NCI-H226 (cell line): ENCODE data around the gene COPA.

Experiments
- DNase-seq: peaks from one replicate; pipeline ENCODE4 v3.0.0-alpha.2; 2015

Gene COPA

DNA sequence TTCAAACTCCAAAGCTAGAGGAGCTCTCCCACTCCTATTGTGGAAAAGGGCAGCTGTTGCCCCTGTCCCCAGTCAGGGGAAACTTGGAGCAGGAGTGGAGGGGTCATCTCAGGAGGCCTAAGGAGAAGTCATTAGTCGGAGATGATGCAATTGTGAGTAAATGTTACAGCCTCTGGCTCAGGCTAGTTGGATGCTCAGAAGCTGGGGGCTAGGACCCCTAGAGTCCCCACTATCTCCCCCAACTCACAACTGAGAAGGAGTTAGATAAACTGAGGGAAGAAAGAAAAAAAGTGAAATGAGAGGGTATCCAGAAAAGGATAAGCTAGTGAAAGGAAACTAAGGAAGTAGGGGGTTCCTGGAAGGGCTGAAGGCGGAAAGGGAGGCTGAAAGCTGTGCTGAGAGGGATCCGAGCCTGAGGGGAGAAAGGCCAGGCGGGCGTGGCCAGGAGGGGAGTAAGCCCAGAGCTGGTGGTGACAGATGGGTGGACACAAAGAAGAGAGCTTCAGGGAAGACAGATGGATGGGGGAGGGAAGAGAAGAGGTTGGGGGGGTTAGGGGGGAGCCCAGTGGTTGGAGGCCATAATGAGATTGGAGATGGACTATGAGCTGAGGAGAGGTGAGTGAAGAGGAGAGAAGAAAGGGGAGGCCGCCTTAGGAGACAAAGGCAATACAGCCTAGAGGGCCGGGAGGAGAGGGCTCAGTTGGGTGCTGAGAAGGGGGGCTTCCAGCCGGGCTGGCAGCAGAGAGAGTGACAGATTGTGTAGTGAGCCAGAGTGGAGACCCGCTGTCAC lies 19.3 kb upstream of the COPA start:
- DNase-seq = no peak

DNA sequence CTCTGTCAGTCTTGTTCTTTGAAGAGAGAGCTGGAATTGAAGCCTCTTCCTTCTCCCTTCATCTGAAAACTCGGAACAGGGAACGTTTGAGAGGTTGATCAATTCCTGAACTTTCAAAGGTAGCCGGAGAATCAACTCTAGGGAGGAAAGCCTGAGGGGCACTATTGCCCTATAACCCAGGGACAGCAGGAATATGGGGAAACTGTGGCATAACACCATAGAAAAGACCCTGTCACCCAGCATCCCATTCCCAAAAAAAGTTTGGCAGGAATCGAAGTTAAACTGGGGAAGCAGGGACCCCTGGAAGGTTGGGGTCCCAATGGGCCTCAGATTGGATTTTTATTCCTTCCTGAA lies 18.7 kb upstream of the COPA start:
- no peak for DNase-seq

DNA sequence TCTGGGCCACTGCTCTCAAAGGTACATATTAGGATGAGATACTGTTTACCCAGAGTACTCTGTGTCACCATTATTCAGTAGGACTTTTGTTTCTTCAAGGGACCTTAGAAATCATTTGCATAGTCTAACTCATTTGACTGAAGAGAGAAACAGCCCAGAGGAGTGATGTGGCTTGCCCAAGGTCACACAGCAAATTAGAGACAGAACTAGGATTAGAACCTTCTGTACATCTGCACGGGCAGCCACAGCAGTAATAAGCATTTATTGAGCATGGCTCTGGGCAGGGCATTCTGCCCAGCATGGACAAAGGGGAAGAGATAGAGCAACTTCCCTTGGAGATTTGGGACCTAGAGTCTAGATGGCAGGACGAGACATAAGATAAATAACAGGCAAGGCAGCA lies 18.1 kb upstream of the COPA start:
- DNase-seq = no peak

DNA sequence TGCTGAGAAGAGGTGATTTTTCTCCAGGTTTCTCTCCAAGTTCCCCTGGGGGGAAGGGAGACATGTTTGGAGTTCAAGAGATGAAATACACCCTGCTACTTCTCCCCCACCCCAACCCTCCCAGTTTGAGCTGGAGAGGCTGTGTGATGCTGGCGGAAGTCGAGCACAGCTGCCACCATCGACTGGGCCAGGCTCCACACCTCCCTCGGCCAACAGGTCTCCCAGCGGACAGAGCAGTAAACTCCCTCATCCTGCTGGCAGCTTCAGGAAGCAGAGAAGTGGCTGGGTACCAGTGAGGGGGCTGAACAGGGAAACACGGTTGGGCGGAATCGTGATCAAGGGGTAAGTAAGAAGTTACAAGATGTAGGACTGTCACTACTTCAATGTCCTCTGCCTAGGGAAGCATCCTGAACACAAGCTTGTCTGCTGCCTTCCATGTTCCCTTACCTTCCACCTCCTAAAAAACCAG lies 17.2 kb upstream of the COPA start:
- no peak for DNase-seq

DNA sequence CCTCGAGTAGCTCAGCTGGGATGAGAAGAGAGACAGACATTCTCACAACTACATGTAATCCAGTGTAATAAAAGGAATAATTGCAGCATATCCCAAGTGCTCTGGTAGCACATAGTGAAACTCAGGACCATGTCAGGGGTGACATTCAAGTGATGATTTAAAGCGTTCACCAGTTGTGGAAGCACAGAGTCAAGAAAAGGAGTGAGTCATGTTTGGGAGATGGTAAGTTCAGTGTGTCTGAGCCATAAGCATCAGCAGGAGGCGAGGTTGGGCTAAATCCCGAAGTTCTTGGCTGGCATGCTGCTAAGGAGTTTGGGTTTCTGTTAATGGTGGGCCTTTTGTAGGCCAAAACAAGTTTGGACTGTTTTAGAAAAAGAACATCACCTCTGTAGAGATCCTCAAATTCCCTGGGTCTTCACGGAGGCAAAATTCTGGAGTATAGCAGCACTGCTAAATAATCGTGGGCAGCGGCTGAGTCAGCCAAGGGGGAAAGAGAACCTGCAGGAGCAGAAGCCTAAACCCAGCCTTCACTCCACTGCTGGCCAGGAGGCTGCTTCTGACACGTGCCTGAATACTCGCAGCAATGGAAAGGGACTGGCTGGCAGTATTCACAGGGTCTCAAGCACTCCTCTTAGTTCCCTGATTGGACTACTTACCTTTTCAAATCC lies 16.6 kb upstream of the COPA start:
- no peak for DNase-seq

DNA sequence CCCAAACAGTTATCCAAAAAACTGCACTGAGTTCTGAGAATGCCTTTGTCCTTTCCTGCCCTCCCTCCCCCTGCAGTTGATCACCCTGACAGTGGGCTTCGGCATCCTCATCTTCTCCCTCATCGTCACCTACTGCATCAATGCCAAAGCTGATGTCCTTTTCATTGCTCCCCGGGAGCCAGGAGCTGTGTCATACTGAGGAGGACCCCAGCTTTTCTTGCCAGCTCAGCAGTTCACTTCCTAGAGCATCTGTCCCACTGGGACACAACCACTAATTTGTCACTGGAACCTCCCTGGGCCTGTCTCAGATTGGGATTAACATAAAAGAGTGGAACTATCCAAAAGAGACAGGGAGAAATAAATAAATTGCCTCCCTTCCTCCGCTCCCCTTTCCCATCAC lies 15.0 kb upstream of the COPA start:
- no peak for DNase-seq

DNA sequence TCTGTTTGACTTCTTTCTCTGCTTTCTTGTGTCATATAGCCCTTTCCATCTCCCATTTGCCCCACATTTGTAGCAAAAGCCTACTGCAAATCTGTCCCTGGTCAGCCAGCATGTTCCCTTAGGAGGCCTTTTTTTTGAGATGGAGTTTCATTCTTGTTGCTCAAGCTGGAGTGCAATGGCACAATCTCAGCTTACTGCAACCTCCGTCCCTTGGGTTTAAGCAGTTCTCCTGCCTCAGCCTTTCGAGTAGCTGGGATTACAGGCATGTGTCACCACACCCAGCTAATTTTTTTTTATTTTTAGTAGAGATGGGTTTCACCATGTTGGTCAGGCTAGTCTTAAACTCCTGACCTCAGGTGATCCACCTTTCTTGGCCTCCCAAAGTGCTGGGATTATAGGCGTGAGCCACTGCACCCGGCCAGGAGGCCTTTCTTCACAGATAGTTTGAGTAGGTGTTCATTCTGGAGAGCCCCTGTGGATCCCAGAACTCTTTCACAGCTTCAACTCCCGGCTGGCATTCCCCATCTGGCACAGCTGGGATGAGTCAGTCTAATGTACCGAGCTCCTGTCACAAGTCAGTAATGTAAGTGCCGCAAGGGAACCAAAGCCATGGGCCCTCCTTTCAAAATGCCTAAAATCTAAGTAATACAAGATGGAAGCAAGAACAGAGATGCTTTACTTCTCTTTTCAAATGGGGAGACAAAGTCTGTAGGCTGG lies 14.4 kb upstream of the COPA start:
- DNase-seq = no peak

DNA sequence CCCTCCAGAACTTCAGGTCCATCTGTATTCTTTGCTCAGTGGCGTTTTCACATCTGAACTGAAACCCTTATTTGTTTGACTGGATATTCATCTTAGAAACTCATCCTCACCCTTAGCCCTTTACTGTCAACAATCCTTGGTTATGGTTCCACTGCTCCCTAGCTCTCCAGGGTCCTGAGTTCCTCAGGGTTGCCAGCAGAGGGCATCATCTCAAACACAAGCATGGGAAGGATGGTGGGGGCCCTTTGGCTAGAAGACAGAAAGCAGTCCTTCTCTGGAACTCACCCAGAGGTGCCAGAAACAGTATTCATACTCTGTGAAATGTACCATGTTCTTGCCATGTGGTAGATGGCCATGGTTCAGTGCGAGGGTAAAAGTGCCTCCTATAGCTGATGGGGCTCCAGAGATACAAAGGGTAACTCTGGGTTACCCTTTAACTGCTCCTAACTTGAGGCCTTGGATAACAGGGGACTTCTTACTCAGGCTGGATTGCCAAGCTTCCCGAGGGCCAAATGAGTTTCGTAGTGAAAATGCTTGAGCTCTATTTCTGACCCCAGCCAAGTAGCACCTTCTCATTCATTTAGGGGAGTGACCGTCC lies 11.4 kb upstream of the COPA start:
- DNase-seq = no peak

DNA sequence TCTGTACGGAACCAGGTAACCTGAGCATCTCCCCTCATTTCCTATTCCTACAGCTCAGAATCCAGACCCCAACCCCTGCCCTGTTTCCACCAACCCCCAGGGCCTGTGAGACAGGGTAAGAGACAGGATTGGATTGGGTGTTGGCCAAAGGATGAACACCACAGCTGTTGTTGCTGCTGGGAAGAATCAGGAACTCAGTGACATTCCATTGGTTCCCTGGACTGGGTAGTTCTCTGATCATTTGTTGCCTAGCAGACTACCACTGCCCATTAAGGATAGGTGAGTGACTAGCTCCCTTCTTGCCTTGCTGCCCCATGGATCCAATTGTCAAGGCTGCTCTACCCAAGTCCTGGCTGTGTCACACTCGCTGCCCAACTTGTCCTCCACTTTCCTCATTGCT lies 10.2 kb upstream of the COPA start:
- DNase-seq = no peak

DNA sequence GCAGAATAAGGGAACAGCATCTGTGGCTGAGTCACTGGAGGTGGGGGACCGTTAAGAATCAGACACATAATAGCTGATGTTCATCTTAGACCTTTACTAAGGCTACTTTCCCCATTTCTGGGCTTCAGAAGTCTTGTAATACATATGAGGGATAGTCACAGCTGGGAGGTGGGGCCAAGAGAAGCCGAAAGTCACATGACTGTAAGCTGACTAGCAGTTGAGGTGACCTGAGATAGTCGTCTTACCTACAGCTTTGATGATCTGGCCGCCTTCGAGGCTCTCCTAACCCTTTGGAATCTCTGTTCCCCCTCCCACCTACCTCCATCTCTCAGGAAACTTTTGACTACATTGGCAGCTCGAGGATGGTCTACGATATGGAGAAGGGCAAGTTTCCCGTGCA lies 9.5 kb upstream of the COPA start:
- DNase-seq = no peak

DNA sequence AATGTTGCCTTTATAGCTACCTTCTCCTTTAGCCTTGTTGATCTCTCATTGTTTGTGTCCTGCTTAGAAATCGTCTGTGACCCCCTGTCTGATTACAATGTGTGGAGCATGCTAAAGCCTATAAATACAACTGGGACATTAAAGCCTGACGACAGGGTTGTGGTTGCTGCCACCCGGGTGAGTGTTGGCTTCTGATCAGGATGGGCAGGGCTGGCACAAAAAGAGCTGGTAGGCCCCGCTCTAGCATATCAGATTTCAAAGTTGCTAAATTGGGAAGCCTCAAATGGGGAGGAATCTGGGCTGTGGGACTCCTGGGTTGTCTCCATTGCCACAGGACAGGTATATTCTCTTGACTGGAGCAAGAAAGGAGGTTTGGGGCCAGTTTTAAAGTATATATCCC lies 8.6 kb upstream of the COPA start:
- DNase-seq = no peak

DNA sequence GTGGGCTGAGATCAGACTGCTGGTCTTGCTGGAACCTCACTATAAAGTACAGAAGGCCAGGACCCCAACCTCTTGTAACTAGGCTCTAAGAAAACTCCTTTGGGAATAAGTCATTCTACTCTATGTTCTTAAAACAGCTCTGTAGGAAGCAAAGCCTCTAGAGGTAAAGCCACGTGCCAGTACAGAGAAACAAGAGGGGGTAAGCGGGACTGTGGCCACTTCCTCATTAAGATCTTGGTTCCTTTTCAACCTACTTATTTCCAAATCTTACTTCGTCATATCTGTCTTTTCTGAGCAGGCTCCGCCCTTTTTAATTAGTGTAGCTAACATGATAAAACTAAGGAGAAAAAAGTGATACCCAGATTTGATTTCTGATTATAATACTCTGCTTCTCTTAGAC lies 3.9 kb upstream of the COPA start:
- no peak for DNase-seq

DNA sequence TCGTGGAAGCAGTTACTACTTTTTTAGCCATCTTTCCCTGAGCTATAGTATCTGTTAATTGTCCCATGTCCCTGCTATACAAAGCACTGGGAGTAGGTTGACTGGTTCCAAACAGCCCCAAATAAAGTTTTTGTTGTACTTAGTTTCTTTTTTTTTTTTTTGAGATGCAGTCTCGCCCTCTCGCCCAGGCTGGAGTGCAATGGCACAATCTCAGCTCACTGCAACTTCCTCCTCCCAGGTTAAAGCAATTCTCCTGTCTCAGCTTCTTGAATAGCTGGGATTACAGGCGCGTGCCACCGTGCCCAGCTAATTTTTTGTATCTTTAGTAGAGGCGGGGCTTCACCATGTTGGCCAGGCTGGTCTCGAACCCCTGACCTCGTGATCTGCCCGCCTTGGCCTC lies 3.4 kb upstream of the COPA start:
- no peak for DNase-seq

DNA sequence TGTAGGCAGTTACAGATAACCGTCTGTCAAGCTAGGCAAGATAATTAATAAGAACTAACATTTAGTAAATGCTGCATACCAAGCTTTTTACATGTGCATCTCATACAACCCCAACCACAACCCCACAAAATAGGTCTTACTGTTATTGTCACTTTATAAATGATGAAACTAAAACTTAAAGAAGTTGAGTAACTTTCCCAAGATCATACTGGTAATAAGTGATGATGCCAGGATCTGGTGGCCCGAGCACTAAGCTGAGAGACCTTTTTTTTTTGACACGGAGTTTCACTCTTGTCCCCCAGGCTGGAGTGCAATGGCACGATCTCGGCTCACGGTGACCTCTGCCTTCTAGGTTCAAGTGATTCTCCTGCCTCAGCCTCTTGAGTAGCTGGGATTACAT lies 1.9 kb upstream of the COPA start:
- DNase-seq = no peak

DNA sequence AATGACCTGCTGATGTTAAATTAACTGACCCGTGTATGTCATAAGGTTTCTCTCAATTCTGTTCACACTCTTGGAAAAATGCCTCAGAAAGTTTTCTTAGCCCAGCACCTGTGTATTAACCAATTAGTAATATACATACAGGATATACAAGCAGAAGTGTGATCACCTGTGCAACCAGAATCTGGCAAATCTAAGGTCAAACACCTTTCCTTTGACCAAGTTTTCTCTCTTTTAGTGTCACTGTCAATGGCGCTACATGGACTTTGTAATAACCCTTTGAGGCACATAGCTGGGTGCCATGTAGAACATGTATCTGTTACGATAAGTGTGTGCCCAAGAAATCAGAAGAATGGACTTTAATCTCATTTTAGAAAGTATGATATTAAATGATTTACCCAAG lies 1.2 kb upstream of the COPA start:
- DNase-seq = no peak

DNA sequence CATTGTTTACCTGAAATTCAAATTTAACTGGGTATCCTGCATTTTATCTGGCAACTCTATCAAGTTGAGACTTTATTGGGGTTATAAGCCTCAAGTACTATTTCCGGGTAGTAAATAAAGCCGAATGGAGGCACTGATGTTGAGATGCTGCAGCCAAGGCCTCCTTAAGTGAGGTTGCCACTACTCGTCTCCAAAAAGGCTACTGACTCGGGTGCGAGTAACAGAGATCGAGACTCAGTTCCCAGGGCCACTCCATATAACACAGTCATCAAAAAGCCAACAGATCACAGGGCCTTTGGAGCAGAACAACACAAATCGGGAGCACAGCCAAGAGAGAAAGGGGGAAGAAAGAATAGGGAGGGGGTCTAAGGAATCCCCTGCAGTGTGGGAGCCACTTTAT lies 524 bp downstream of the COPA start:
- DNase-seq = no peak

DNA sequence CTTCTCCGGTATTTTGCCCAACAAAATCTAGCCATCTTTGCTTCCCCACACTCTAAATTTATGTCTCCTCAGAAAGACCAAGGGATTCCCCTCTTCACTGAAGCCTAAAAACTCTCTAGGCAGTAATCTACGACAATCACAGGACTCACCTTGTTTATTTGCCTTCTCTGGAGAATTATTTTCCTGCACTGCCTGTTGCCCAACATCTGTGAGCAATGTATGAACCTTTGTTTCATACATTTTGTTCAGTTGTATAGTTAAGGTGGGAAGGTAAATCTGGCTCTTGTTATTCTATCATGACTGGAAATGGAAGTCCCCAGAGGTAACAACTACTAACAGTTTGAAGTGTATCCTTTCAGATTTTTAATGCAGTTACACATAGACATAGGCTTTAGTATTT lies 2.2 kb downstream of the COPA start:
- DNase-seq = no peak

DNA sequence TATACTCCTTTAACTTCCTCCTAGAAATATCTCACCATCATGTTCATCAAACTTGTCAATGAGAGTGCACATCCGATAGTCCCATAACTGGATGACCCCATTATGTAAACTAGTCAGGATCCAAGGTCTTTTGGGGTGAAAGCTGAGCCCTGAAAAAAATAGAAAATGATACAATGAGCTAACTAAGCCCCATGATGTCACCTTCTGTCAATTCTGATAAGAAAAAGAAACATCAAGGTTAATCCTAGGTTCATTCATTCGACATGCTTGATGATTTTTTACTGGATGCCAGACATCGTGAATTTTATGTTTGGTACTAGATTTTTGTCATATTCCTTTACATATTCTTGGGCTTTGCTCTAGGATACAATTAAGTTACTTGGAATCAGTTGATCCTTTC lies 2.9 kb downstream of the COPA start:
- DNase-seq = no peak

DNA sequence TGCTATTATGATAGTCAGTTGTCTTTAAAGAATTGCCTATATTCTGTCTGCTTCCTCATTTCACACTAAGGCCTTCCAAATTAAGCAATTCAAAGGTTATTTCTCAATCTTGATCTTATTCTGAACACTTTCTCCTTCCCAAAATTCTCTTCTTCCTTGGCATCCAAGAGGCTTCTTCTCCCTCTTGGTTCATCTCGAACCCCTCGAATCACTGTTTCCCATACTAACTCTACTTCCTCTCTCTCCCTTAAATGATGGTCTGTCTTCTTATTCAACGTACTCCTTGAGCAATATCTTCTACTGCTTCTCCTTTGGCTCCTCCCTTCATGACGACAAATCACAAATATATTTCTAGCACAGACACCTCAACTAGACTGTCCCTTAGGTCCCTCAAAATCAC lies 4.5 kb downstream of the COPA start:
- DNase-seq = no peak

DNA sequence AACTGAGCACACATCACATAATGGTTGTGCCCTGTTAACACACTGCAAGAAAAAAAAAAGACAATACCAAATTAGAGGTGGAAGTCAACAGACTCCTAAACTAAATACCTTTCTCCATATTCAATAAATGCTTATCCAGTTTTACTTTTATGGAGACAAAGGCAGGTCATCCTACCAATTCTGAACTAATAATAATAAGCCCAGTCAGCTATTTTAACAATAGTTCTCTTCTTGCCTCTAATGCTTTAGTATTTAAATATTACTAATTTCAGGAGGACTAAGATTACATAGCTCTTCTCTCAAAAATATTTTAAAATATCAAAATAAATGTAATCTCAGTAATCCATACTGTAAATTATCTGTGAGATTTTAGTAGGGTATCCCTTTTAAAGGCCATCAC lies 10.5 kb downstream of the COPA start:
- DNase-seq = no peak

DNA sequence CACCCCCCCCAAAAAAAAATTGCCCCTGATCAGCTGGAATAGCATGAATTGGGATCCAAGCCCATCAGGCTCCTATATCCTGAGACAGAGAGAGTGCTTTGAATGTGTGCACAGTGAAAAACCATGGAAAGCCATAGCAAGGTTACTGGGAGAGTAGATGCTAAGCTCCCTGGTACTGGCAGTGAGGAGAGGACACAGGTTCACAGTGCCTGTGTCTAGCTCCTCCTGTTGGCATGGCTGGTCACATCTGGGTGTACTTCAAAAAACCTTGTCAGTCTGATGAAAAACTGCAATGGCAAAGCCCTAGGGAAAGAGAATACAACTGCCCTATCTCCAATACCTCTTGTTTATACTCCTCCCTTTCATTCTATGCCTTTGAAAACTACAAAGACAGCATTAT lies 12.9 kb downstream of the COPA start:
- DNase-seq = no peak

DNA sequence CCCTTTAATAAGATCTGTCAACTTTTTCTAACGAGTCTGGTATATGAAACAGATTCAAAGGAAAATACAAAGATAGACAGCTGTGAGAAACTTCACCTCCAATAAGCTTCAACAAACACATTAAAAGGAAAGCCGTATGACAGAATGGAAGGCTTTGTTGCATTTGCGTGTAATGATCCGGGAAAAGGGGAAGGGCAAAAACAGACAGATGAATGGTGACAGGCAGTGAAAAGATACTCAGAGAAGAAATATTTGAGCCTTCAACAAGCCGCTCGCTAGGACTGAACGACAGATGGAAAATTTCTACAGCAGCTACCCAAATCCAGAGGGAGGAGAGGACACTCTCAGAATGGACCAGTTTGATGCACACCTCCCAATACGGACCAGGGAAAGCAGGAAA lies 14.9 kb downstream of the COPA start:
- no peak for DNase-seq

DNA sequence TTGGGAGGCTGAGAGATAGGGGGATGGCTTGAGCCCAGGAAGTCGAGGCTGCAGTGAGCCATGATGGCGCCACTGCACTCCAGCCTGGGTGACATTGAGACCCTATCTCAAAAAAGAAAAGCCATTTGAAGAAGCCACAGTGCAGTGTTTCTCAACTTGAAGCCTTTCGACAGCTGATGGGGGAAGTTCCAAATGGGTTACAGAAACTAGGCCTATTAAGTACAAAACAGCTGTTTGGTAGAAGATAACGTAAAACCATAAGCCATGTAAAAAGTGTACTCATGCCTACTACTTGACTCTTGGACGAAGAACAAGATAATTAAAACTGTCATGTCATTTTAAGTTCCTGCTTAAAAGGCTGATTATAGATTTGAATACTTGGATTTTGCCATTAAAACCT lies 16.6 kb downstream of the COPA start:
- no peak for DNase-seq

DNA sequence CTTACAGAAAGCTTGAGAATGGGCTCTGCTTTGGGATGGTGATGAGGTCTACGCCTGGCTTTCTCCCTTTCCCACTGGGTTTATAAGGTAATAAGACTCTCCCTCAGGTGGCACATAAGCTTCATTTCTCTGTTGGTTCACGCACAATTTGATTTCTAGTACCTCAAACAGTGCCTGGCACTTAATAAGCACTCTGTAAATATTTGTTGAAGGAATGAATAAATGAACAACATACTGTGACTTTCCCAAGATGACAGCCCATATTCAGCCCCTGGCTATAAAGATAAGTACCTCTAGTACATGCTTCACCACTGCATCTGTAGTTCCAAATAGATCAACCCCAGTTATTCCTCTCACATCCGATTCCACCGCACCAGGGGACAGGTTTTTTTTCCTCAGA lies 17.8 kb downstream of the COPA start:
- DNase-seq = no peak
